Body of pancreas (tissue), 4 donors: ENCODE results near the gene DHX29. TPM values are rescaled to one million over a fixed set of nuclear protein-coding genes. Genes with fewer than 3 reads are reported as not detected.
A peak's percentile ranks its signal among the peaks of the same experiment; 100 is the strongest.

Source experiments
- ATAC-seq: fragments of 150-250 bp; one replicate; pipeline ENCODE4 v1.9.1; 2016
- DNase-seq, 4 donors: peaks; one replicate each; pipeline ENCODE4 v3.0.0-alpha.2; 2019
- H3K27ac ChIP-seq, 4 donors: fragments of 200-600 bp; sonication (generic); 1 replicate in 3 of 4; 2 replicates in 1 of 4; pipeline versions ENCODE4 v1.5.1 to v1.6.1; 2016 to 2019; ENCODE audit warnings: mild to moderate bottlenecking in 1 of 4, mixed read lengths in 1 of 4, moderate library complexity in 1 of 4
- H3K27me3 ChIP-seq, 2 donors: fragments of 200-600 bp; sonication (generic); one replicate each; pipeline ENCODE4 v1.6.0; 2016; ENCODE audit warnings: mild to moderate bottlenecking in 1 of 2
- H3K36me3 ChIP-seq, 2 donors: fragments of 200-600 bp; sonication (generic); replicated peaks in 1 of 2; 2 replicates each; pipeline ENCODE4 v1.5.1; 2016; ENCODE audit warnings: low read depth in 2 of 2; ENCODE audit not compliant: insufficient read depth in 1 of 2
- H3K4me1 ChIP-seq: fragments of 200-600 bp; sonication (generic); one replicate; pipeline ENCODE4 v1.6.0; 2016
- H3K4me3 ChIP-seq, 2 donors: fragments of 200-600 bp; sonication (generic); 1 replicate in 1 of 2; 2 replicates in 1 of 2; pipeline ENCODE4 v1.5.1; 2016 to 2019
- H3K9me3 ChIP-seq, 3 donors: fragments of 200-600 bp; sonication (generic); 1 replicate in 2 of 3; 2 replicates in 1 of 3; pipeline ENCODE4 v1.5.1; 2016
- CTCF ChIP-seq, 7 experiments: fragments of 450-650 bp in 4 of 7; fragments of 200-600 bp in 3 of 7; sonication (generic) in 3 of 7; IDR thresholded peaks; one replicate each; pipeline ENCODE4 v1.5.1; 2016 to 2019; ENCODE audit warnings: antibody characterized with exemption in 7 of 7
- POLR2A ChIP-seq, 3 donors: fragments of 450-650 bp; IDR thresholded peaks; one replicate each; pipeline ENCODE4 v1.6.1; 2016; ENCODE audit warnings: antibody characterized with exemption in 3 of 3, mild to moderate bottlenecking in 2 of 3
- WGBS, 2 donors: methylation state at CpG; one replicate each; pipeline ENCODE4 v1.1.5; 2017; 5-methylcytosine and 5-hydroxymethylcytosine counted together
- intact Hi-C: fragments of 100-400 bp; cut with DNase I; formaldehyde crosslinking; loops from one replicate; pipeline ENCODE4 v1.15.1; 2023
- total RNA-seq, 2 donors: library from RNA; depleted of rRNA; stranded (reverse); fragments of >200 nt; gene quantifications; one replicate each; pipeline ENCODE4 v1.1.0, GENCODE V29; 2016

DHX29 gene
- total RNA-seq, 2 donors from 2014 or later, result 11.9 to 25.4 TPM

DNA sequence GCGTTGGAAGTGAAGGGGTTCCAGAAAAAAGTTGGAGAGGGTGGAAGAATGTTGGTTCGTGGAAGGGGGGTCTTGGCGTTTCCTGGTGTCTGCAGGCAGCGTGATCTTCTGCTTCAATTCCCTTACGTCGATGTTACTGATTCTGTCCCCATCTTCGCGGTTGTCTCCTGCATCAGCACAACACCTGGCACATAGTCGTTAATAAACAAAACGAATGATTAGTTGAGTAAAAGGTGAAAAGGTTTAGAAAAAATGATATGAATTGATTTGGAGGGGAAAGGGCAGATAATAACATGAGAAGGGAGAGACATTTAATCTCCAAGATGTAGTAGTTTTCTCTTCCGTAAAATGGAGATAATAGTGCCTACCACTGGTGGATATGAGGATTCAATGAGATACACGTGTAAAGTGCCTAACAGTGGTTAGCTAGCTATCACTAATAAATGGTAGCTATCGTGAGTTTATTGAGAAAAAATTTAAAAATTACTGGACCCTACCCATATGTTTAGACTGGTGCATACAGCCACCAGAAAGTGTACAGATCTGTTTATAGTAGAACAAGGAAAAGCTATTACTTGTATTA lies 851 bp upstream of the DHX29 start:
- DNase-seq (peak in 2 of 4 donors; percentile 8 to 12), ATAC-seq (no peak)
- Histone ChIP-seq H3K4me3 (peak overlapping the region; percentile 74 to 89), H3K27me3 (no peaks in the 10 kb centered on the region), H3K27ac (peak overlapping the region; percentile 78 to 98 (median 94)), H3K4me1 (peaks cover 61% of the 10 kb centered on the region), H3K9me3 (no peaks in the 10 kb centered on the region), H3K36me3 (no peaks in the 10 kb centered on the region)
- WGBS, 2 donors, result 0 to 1% methylated on average over 13 of the region's 13 CpGs
- intact Hi-C loops, result no loop called here
- TF ChIP-seq CTCF (IDR thresholded peaks at IDR 0.05) (no peak), POLR2A (IDR thresholded peaks at IDR 0.05) (no peak)

DNA sequence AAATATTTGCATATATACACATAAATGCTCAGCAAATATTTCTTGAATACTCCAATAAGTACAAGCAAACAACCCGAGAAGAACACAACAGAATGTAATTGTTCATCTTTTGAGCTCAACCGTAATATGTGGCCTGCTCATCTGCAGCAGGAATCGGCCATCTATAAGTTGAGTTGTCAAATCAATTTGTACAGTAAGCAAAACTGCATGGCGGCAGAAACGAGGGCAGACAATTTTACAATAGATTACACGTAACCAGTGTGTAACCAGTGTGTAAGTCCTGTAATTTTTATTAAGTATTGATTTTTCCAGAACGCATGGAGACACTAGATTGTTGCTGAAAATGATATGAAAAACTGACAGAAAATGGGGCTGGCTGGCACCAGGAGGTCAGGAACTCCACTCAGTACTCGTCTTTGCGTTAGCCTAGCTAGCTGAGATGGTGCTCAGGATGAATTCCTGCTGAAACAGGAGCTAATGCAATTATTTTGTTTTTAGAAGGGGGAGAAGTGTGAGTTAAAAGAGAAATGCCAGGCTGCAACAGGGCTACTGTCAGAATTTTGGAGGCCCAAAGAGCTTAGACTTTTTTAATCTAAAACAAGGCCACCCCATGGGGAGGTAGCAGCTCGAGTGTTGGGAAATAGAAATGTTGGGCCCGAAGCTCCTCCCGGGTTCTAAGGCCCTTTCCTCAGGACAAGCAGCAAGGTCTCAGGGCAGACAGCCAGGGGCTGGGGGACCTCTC lies 682 bp downstream of the DHX29 start:
- Histone ChIP-seq H3K4me1 (peaks cover 69% of the 10 kb centered on the region), H3K4me3 (peak overlapping the region; percentile 74 to 89), H3K27me3 (no peaks in the 10 kb centered on the region), H3K36me3 (no peaks in the 10 kb centered on the region), H3K9me3 (no peaks in the 10 kb centered on the region), H3K27ac (peak overlapping the region; percentile 78 to 98 (median 94))
- no peak for ATAC-seq
- no peak for DNase-seq
- intact Hi-C loops, result no loop called here
- TF ChIP-seq CTCF (IDR thresholded peaks at IDR 0.05) (no peak), POLR2A (IDR thresholded peaks at IDR 0.05) (no peak)
- WGBS, 2 donors, result 3% methylated on average over 12 of the region's 12 CpGs

DNA sequence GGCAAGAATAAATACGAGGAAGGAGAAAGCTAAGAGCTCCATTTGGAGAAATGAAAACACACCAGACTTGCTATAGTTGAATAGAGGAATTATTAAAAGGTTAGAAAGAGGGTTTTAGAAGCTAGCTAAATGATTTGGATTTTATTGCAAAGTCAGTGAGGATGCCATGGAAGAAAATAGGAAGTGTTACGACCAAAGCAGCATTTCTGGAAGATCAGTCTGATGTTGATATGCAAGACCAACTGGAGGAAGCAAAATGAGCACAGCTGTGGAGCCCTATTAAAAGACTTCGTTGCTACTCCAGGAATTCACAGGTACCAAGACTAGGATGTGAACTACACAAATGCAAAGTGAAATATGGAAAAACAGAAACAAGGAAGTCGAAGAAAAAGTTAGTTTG lies 2.1 kb downstream of the DHX29 start:
- no peak for DNase-seq
- WGBS, 2 donors, result 57 to 65% methylated on average over 4 of the region's 4 CpGs
- H3K27me3 ChIP-seq, result no peaks in the 10 kb centered on the region
- no peaks in the 10 kb centered on the region for H3K36me3 ChIP-seq
- TF ChIP-seq POLR2A (IDR thresholded peaks at IDR 0.05), result no peak
- no peak for TF ChIP-seq CTCF (IDR thresholded peaks at IDR 0.05)
- H3K4me1 ChIP-seq, result peaks cover 58% of the 10 kb centered on the region
- no peaks in the 10 kb centered on the region for H3K9me3 ChIP-seq
- no peak for ATAC-seq
- H3K27ac ChIP-seq, result no peak overlapping the region
- no peak overlapping the region for H3K4me3 ChIP-seq
- intact Hi-C loops, result no loop called here

DNA sequence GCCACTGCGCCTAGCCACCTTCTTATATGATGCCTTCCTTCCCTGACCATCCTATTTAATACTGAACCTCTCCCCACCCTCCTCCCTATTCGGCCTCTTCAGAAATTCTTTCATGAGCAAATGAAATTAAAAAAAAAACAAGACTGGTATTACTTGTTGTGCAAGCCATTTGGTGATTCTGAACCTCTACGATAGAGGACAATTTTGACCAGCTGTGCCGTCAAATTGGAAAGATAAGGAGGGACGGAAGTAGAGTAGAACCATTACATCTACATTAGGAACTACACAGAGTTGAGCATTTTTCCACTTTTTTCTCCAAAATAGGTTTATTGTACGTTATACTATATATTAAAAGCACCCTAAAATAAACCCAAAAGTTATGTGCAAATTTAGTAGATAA lies 2.9 kb downstream of the DHX29 start:
- DNase-seq (no peak), ATAC-seq (no peak)
- intact Hi-C loops, result no loop called here
- no peaks in the 10 kb centered on the region for H3K36me3 ChIP-seq
- H3K27ac ChIP-seq, result no peak overlapping the region
- WGBS, 2 donors, result 45 to 52% methylated on average over 6 of the region's 6 CpGs
- H3K27me3 ChIP-seq, result no peaks in the 10 kb centered on the region
- no peaks in the 10 kb centered on the region for H3K9me3 ChIP-seq
- no peak for TF ChIP-seq CTCF (IDR thresholded peaks at IDR 0.05)
- TF ChIP-seq POLR2A (IDR thresholded peaks at IDR 0.05), result no peak
- peaks cover 51% of the 10 kb centered on the region for H3K4me1 ChIP-seq
- H3K4me3 ChIP-seq, result no peak overlapping the region
